Activated naive CD4-positive, alpha-beta T cell treated with anti-CD3 and anti-CD28 coated beads for 36 hours (primary cell): ENCODE data around the gene TMEM101. TPM values are rescaled to one million over a fixed set of nuclear protein-coding genes. Genes with fewer than 3 reads are reported as not detected.
"Not testable (repeated sequence)": the region's sequence is repeated elsewhere in the genome, so short reads cannot be mapped to it uniquely, and the experiment has no call there.

ENCODE experiments used
- CTCF ChIA-PET: fragments of 350-600 bp; sonication (Branson Sonifier 250); formaldehyde crosslinking; loops from one replicate; lab custom pipeline; 2021; ENCODE audit warnings: antibody characterized with exemption; lab: Charles Lee
- DNase-seq: peaks from one replicate; pipeline ENCODE4 v3.0.0-alpha.2; 2020
- H3K27ac Mint-ChIP-seq: one replicate; pipeline ENCODE4 v1.8.0; 2021; ENCODE audit warnings: mild to moderate bottlenecking, mixed read lengths
- H3K27me3 Mint-ChIP-seq: one replicate; pipeline ENCODE4 v1.8.0; 2021; ENCODE audit warnings: low read depth, mixed read lengths
- H3K36me3 Mint-ChIP-seq: one replicate; pipeline ENCODE4 v1.8.0; 2021; ENCODE audit warnings: low read depth, mixed read lengths
- H3K4me1 Mint-ChIP-seq: one replicate; pipeline ENCODE4 v1.8.0; 2021; ENCODE audit warnings: low read depth, mixed read lengths
- H3K4me3 Mint-ChIP-seq: one replicate; pipeline ENCODE4 v1.8.0; 2021; ENCODE audit warnings: mild to moderate bottlenecking, moderate library complexity, mixed read lengths
- H3K9me3 Mint-ChIP-seq: one replicate; pipeline ENCODE4 v1.8.0; 2021; ENCODE audit warnings: mixed read lengths
- intact Hi-C: fragments of 100-400 bp; cut with micrococcal nuclease; formaldehyde crosslinking; loops from one replicate; pipeline ENCODE4 v1.15.1; 2023
- total RNA-seq, 2 experiments: library from RNA; stranded (reverse); gene quantifications; one replicate each; pipeline ENCODE4 v1.2.3, GENCODE V29; 2021

Gene TMEM101
- total RNA-seq, 2 experiments from 2014 or later, result 25.6 to 26.7 TPM

GRCh38 chr17:43979671-43980070 lies 35.1 kb downstream of the TMEM101 start:
- no peak for DNase-seq
- H3K36me3 Mint-ChIP-seq, result no peaks in the 10 kb centered on the region

GRCh38 chr17:43979011-43979410 lies 35.8 kb downstream of the TMEM101 start:
- H3K9me3 Mint-ChIP-seq, result no peaks in the 10 kb centered on the region
- CTCF ChIA-PET, result interaction anchor here (1.0 kb wide), 1 partner anchor 62 kb away, joined by 3 read pairs; no protein-coding TSS in a partner anchor
- no peak for DNase-seq

More at GRCh38 chr17:43979671-43980070, 35.1 kb downstream of the TMEM101 start:
- H3K27me3 Mint-ChIP-seq, result peaks cover 21% of the 10 kb centered on the region
- H3K4me1 Mint-ChIP-seq, result no peaks in the 10 kb centered on the region
- H3K4me3 Mint-ChIP-seq, result no peak overlapping the region
- intact Hi-C loops, result no loop called here
- CTCF ChIA-PET, result interaction anchor here (1.0 kb wide), 2 partner anchors 15 to 63 kb away, joined by 3 to 7 read pairs; no protein-coding TSS in a partner anchor
- no peaks in the 10 kb centered on the region for H3K9me3 Mint-ChIP-seq
- no peak overlapping the region for H3K27ac Mint-ChIP-seq

GRCh38 chr17:43978078-43978477 lies 36.7 kb downstream of the TMEM101 start:
- no peak overlapping the region for H3K27ac Mint-ChIP-seq
- intact Hi-C loops, result no loop called here
- no peak overlapping the region for H3K4me3 Mint-ChIP-seq

More at GRCh38 chr17:43979011-43979410, 35.8 kb downstream of the TMEM101 start:
- Mint-ChIP-seq H3K36me3 (no peaks in the 10 kb centered on the region), H3K4me1 (no peaks in the 10 kb centered on the region), H3K27ac (no peak overlapping the region), H3K4me3 (no peak overlapping the region), H3K27me3 (peaks cover 18% of the 10 kb centered on the region)
- intact Hi-C loops, result no loop called here

GRCh38 chr17:43976963-43977837 lies 37.6 kb downstream of the TMEM101 start:
- Mint-ChIP-seq H3K27ac (no peak overlapping the region), H3K4me3 (no peak overlapping the region), H3K4me1 (no peaks in the 10 kb centered on the region), H3K36me3 (no peaks in the 10 kb centered on the region), H3K27me3 (peaks cover 8% of the 10 kb centered on the region), H3K9me3 (no peaks in the 10 kb centered on the region)
- intact Hi-C loops, result no loop called here
- CTCF ChIA-PET, result no interaction called here
- DNase-seq, result no peak

More at GRCh38 chr17:43978078-43978477, 36.7 kb downstream of the TMEM101 start:
- Mint-ChIP-seq H3K36me3 (no peaks in the 10 kb centered on the region), H3K9me3 (no peaks in the 10 kb centered on the region), H3K4me1 (no peaks in the 10 kb centered on the region), H3K27me3 (peaks cover 15% of the 10 kb centered on the region)
- CTCF ChIA-PET, result no interaction called here
- no peak for DNase-seq

- intact Hi-C loops, result no loop called here
- Mint-ChIP-seq H3K27me3 (peaks cover 4% of the 10 kb centered on the region), H3K4me1 (peaks cover 2% of the 10 kb centered on the region), H3K27ac (no peak overlapping the region), H3K36me3 (no peaks in the 10 kb centered on the region), H3K4me3 (no peak overlapping the region), H3K9me3 (no peaks in the 10 kb centered on the region)
- DNase-seq, result no peak
- CTCF ChIA-PET, result no interaction called here
These were observed 38.9 kb downstream of the TMEM101 start for GRCh38 chr17:43975898-43976297.

- CTCF ChIA-PET, result interaction anchor here (1.2 to 1.5 kb wide), 3 partner anchors 9 to 96 kb away, joined by 3 to 4 read pairs (median 3); no protein-coding TSS in a partner anchor
- intact Hi-C loops, result no loop called here
- Mint-ChIP-seq H3K27ac (no peak overlapping the region), H3K36me3 (no peaks in the 10 kb centered on the region), H3K4me1 (peaks cover 2% of the 10 kb centered on the region), H3K27me3 (peaks cover 4% of the 10 kb centered on the region), H3K9me3 (no peaks in the 10 kb centered on the region), H3K4me3 (no peak overlapping the region)
- no peak for DNase-seq
These were observed 40.1 kb downstream of the TMEM101 start for GRCh38 chr17:43974382-43975266.

- H3K36me3 Mint-ChIP-seq, H3K27ac Mint-ChIP-seq, H3K4me3 Mint-ChIP-seq, DNase-seq, intact Hi-C loops, H3K4me1 Mint-ChIP-seq, H3K9me3 Mint-ChIP-seq, H3K27me3 Mint-ChIP-seq: not testable (repeated sequence)
- CTCF ChIA-PET, result interaction anchor here (1.0 to 1.2 kb wide), 2 partner anchors 10 to 26 kb away, joined by 3 read pairs; no protein-coding TSS in a partner anchor
These were observed 42.1 kb downstream of the TMEM101 start for GRCh38 chr17:43972444-43973212.

- CTCF ChIA-PET, result interaction anchor here (1.2 kb wide), 1 partner anchor 27 kb away, joined by 3 read pairs; no protein-coding TSS in a partner anchor
- H3K4me3 Mint-ChIP-seq, H3K9me3 Mint-ChIP-seq, H3K27me3 Mint-ChIP-seq, H3K36me3 Mint-ChIP-seq, DNase-seq, intact Hi-C loops, H3K4me1 Mint-ChIP-seq, H3K27ac Mint-ChIP-seq: not testable (repeated sequence)
These were observed 43.3 kb downstream of the TMEM101 start for GRCh38 chr17:43971436-43971835.

- H3K9me3 Mint-ChIP-seq, result no peaks in the 10 kb centered on the region
- CTCF ChIA-PET, result no interaction called here
- intact Hi-C loops, result no loop called here
These were observed 44.4 kb downstream of the TMEM101 start for GRCh38 chr17:43970366-43970765.

GRCh38 chr17:43967251-43967875 lies 47.4 kb downstream of the TMEM101 start:
- intact Hi-C loops, result no loop called here
- no peak for DNase-seq
- H3K9me3 Mint-ChIP-seq, result no peaks in the 10 kb centered on the region
- H3K27ac Mint-ChIP-seq, result no peak overlapping the region
- CTCF ChIA-PET, result interaction anchor here (1.6 kb wide), 1 partner anchor 23 kb away, joined by 6 read pairs; no protein-coding TSS in a partner anchor
- H3K4me3 Mint-ChIP-seq, result no peak overlapping the region
- peaks cover 2% of the 10 kb centered on the region for H3K4me1 Mint-ChIP-seq
- H3K36me3 Mint-ChIP-seq, result no peaks in the 10 kb centered on the region
- no peaks in the 10 kb centered on the region for H3K27me3 Mint-ChIP-seq

More at GRCh38 chr17:43970366-43970765, 44.4 kb downstream of the TMEM101 start:
- peaks cover 2% of the 10 kb centered on the region for H3K4me1 Mint-ChIP-seq
- H3K27ac Mint-ChIP-seq, result no peak overlapping the region
- H3K27me3 Mint-ChIP-seq, result peaks cover 4% of the 10 kb centered on the region
- no peak overlapping the region for H3K4me3 Mint-ChIP-seq
- no peak for DNase-seq
- H3K36me3 Mint-ChIP-seq, result no peaks in the 10 kb centered on the region

- H3K4me1 Mint-ChIP-seq, result no peaks in the 10 kb centered on the region
- H3K27me3 Mint-ChIP-seq, result no peaks in the 10 kb centered on the region
- DNase-seq, result no peak
- H3K36me3 Mint-ChIP-seq, result no peaks in the 10 kb centered on the region
- H3K9me3 Mint-ChIP-seq, result no peaks in the 10 kb centered on the region
- no peak overlapping the region for H3K27ac Mint-ChIP-seq
- no peak overlapping the region for H3K4me3 Mint-ChIP-seq
- CTCF ChIA-PET, result no interaction called here
- intact Hi-C loops, result no loop called here
These were observed 48.5 kb downstream of the TMEM101 start for GRCh38 chr17:43966276-43966675.
